OCI-M2 (cell line): ENCODE measurements around the gene HRCT1.
"Not testable (repeated sequence)": the region's sequence is repeated elsewhere in the genome, so short reads cannot be mapped to it uniquely, and the experiment has no call there.

Source experiments
- DNase-seq: peaks from one replicate; lab custom pipeline; 2025; ENCODE audit not compliant: unreplicated experiment; lab: John Stamatoyannopoulos, UW

Gene HRCT1

DNA sequence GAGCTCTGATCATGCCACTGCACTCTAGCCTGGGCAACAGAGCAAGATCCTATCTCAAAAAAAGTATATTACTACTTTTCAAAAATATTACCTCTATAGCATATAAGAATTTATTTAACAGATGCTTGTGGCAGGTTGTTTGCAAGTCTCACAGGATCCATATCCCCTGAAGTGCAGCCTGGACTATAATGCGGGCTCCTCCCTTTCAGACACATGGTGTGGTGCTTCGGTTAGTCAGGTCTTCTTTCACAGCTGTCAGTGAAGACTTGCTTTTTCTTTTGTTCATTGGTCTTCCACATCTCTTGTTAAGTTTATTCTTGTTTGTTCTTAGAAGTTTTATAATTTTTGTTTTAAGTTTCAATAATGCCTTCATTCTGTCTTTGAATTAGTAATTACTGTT lies 9.4 kb upstream of the HRCT1 start:
- no peak for DNase-seq

DNA sequence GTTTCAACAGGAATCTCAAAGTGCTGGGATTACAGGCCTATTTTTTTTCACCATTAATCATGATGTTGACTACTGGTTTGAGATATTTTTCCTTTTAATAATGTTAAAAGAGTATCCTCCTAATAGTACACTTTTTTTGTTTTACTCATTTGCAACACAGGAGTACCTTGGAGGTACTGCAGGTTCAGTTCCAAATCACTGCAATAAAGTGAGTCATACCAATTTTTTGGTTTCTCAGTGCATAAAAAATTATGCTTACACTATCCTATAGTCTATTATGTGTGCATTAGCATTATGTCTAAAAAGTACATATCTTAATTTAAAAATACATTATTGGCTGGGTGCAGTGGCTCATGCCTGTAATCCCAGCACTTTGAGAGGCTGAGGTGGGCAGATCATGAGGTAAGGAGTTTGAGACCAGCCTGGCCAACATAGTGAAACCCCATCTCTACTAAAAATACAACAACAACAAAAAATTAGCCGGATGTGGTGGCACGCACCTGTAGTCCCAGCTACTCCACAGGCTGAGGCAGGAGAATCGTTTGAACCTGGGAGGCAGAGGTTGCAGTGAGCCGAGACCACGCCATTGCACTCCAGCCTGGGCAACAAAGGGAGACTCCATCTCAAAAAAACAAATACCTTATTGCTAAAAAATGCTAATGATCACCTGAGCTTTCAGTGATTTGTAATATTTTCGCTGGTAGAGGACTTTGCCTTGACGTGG lies 8.5 kb upstream of the HRCT1 start:
- not testable (repeated sequence) for DNase-seq

DNA sequence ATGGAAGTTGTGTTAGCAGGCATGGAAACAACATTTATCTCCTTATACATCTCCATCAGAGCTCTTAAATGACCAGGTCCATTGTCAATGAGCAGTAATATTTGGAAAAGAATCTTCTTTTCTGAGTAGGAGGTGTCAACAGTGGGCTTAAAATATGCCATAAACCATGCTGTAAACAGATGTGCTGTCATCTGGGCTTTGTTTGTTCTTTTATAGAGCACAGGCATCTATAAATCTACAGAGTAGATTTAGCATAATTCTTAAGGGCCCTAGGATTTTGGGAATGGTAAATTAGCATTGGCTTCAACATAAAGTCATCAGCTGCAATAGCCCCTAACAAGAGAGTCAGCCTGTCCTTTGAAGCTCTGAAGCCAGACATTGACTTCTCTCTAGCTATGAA lies 7.7 kb upstream of the HRCT1 start:
- no peak for DNase-seq

DNA sequence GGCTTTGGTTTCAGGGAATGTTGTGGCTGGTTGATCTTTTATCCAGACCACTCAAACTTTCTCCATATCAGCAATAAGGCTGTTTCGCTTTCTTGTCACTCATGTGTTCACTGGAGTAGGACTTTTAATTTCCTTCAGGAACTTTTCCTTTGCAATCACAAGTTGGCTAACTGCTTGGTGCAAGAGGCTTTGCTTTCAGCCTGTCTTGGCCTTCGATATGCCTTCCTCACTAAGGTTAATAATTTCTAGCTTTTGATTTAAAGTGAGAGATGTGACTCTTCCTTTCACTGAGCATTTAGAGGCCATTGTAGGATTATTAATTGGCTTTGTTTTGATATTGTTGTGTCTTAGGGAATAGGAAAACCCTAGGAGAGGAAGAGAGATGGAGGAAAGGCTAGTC lies 7.0 kb upstream of the HRCT1 start:
- DNase-seq = no peak

DNA sequence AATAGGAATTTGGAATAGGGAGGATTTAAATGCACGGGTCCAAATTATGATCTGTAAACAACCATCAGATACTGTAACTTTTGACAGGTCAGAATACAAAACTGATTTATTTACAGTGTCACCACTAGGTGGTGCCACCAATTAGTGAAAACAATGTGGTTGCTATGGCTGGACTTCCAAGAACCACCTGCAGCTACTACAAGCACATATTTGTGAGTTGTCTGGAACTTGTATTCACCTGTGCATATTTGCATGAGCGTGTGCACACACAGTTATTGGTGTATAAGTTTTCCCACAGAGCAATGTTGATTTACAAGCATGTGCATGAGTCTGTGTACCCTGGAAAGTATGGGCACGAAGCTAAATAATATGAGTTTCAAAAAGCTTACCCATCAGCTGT lies 3.0 kb upstream of the HRCT1 start:
- no peak for DNase-seq

DNA sequence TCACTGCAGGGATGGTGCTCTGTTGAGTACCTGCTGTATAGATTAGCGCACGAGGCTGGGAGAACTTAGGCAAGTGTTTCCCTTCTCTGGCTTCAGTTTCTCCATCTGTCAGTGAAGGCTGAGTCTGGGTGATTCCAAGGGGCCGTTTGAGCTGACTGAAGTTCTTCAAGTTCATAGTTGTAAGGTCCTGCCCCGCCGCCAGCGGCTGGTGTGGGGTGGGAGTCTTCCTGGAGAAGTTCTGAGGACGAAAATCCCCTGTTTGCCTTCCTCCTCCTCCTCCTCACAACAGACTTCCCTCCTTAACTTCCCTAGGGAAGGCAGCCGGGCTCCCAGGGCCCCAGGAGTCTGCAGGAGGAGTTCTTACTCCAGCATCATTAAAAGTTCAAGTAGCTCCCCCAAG lies 1.7 kb upstream of the HRCT1 start:
- DNase-seq = no peak

DNA sequence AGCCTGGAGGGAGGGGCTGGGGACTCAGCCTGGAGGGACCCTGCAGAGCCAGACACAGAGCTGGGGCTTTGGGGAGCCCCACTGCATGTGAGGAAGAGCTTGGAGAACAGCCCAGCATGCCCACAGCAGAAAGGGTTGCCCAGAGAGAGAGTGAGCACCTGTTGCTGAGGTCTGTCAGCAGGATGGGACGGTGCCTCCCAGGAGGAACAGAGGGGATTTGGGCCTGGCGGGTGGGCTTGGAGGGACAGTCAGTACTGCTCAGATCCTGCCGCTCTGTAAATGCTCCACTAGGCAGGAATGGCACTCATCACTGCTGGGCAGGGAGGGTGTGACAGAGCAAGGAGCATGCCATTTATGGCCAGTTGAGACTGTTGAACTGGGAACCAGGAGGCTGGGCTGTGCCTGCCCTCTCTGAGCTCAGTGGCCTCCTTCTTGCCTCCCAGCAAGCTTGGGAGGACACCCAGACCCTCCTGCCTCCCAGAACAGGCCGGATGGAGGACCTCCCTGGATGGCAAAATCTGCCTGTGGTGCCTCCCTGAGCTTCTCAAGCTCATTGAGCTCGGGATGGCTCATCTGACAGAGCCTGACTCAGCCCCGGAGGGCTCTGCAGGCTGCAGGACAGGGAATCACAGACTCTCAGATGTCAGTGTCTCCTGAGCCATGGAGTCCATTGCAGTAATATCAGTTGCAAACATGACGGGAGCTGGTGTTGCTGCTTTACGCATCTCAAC lies 786 bp upstream of the HRCT1 start:
- DNase-seq = no peak

DNA sequence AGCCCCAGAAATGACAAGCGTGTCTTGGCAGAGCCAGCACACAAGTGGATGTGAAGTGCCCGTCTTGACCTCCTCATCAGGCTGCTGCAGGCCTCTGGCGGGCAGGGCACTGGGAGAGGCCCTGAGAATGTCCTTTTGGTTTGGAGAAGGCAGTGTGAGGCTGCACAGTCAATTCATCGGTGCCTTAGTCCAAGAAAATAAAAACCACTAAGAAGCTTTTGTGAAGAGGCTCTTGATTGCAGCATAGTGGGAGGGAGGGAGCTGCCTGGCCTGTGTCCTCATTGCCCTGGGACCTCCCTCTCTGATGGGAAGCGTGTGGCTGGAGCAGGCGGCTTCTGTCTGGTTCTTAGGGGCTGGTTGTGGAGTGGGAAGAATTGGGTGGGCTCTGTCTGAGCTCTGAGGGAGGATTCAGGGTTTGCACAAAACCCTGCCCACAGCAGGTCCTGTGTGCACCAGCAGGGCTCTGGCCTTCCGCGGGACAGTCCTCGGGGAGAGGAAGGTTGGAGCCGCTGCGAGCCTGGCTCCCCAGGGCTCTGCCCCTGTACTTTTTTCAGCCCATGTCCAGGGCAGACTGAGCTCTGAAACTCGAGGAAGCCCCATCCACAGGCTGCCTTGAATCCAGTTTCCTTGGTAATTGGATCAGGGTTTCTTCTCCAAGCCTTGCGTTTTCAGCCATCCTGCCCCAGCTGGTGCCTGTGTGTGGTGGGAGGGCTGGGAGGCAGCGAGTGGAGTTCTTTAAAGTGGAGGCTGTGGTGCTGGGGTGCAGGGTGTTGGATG lies 1.1 kb downstream of the HRCT1 start:
- DNase-seq = no peak

DNA sequence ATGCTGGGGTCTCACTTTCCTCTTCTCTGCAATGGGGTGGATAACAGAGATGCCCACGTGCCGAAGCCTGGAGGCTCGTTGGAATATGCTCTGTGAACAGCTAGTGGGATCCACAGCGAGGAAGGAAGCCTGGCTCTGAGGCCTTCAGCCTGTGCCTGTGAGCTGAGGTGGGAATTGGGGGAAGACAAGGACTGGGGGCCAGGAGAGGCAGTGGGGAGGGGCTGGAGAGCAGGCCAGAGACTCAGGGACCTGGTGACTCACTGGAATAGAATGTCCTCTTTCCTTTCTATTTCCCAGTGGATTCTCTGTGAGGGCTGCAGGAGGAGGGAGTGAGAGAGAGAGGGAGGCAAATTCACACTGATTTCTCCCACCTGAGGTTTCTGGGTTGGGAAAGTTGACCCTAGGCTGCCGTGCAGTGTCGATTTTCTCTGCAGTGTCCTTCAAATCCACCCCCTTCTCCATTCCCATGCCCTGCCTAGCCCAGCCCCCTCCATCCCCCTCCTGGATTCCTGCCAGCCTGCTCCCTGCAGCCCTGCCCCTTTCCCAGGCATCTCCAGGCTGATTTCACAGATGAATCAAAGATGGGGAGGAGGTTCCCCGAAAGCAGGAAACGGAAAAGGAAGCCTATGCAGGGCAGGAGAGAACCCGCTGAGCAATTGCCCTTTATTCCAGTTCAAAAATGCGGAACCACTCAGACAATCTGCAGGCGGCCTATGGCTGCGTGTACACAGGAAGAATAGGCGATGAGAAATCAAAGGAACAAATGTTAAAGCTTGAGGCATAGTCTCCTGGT lies 1.9 kb downstream of the HRCT1 start:
- no peak for DNase-seq

DNA sequence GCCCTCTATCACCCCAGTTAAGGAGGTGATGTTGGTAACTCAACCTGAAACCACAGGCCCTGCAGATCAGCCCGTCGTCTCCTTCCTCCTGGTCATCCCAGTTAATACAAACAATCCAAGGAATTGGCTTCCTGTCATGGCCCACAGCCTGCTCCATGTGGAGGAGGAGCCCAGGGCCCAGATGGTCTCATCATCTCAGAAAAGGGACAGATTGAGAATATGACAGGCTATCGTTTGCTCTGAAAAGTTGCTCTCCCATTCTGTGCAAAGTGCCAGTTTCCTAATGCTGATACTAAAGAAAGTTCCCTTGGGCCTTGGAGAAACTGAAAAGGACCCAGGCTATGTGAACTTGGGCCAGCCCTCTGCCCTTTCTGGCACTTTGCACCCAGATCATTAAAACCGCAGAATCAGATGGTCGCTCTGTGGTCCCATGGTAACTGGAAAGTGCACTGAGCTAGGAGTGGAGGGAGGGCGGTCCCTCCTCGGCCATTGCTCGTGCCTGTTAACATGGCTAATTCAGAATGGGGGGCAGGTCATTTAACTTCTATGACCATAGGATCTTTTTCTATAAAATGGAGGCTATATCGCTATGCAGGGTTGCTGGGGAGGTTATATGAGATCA lies 2.6 kb downstream of the HRCT1 start:
- DNase-seq = no peak

DNA sequence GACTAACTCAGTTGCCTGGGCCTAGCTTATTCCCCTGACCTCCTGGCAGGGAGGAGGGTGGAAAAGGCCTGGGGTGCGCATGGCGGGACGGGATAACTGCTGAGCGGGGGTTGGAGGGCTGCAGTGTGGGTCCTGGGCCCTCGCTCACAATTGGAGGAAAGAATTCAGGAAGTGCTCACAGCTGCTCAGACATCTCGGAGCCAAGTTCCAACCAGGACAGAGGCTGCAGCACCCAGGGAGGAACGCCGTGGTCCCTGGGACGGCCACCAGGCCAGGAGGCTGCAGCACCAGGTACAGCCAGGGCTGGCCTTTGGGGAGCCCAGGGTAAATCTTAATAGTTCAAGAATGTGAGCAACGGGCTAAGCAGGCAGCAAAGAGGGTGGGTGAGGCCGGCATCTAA lies 3.3 kb downstream of the HRCT1 start, which contains the start of gene SPAAR:
TSS of gene SPAAR (plus strand) at position 217 of the 400 bp plus-strand sequence. CDS start 974 bp downstream, outside the sequence.
- DNase-seq = no peak

DNA sequence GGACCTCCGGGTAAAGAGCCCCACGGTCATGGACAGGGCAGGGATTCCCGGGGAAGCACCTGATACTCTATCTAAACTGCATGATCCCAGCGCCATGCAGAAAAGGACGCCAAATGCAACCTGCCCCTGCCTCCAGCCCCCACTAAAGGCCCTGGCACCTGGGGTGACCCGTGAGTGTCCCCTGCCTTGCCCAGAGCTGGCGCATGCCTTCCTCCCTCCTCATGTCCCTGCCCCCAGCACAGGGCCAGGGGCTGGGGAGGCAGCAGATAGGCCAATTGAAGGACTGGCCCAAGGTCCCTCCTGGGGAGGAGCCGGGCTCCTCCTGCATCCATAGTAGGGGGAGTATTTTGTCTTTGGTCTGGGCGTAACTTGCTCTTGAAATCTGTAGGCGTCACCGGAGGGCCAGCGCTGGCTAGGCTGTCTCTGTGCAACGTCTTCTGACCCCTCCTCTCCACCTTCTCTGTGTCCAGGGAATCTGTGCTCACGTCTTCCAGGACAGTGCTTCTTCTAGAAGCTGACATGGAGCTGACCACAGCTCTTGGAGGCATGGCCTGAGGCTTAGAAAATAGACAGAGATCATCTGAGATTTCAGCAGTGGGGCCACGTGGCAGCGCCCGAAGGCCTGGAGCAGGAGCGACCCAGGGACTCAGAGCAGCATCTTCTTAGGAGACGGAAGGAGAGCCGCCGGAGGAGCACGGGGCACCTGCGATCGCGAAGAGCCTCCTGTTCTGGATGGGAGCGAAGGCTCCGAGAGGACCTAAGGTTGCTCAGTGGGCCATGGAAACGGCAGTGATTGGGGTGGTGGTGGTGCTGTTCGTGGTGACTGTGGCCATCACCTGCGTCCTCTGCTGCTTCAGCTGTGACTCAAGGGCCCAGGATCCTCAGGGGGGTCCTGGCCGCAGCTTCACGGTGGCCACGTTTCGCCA lies 3.9 kb downstream of the HRCT1 start:
- DNase-seq = no peak

DNA sequence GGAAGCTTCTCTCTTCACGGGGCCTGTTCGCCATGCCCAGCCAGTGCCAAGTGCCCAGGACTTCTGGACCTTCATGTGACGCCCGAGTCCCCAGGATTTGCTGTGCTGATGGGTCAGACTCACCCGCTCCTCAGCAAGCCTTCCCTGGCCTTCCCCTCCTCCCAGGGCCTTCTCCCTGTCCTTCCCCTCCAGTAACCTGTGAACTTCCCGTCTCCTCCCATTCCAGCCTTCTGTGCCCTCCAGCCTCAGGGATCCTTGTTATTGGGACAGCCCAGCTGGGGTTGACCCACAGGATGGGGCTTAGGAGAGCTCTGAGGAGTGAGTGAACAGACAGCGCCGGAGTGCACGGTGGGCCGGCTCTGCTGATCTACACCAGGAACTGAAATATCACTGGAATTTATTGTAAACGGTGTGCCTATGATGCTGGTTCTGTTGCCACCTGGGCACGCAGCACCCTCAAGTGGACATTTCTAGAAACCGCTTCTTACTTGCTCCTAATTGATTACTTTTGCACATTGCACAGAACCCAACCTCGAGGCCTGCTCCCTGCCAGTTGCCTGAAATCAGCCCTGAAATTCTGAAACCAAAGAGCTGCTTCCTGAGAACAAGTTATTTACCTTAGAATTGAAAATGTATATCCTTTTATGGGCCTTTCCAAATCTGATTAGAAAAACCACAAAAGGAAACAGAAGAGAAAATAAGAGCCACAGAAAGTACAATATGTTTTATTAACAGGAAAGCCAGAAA lies 4.8 kb downstream of the HRCT1 start:
- DNase-seq = no peak

DNA sequence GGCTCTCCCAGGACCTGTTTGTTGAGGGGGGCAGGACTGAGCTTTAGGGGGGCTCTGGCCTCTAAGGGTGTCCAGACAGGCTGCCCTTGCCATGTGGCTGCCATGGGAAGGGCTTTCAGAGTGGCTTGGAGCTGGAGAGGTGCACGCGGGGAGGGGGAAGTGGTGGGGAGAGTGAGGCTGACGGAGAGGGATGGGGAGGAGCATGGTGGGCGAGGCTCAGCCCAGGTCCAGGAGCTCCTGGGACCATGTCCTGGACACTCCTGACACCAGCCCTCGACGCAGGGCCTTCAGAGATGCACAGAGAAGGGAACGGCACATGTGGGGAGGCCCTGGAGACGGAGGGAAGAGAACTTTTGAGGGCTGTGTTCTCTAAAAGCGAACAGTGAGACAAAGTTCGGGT lies 5.7 kb downstream of the HRCT1 start:
- no peak for DNase-seq

DNA sequence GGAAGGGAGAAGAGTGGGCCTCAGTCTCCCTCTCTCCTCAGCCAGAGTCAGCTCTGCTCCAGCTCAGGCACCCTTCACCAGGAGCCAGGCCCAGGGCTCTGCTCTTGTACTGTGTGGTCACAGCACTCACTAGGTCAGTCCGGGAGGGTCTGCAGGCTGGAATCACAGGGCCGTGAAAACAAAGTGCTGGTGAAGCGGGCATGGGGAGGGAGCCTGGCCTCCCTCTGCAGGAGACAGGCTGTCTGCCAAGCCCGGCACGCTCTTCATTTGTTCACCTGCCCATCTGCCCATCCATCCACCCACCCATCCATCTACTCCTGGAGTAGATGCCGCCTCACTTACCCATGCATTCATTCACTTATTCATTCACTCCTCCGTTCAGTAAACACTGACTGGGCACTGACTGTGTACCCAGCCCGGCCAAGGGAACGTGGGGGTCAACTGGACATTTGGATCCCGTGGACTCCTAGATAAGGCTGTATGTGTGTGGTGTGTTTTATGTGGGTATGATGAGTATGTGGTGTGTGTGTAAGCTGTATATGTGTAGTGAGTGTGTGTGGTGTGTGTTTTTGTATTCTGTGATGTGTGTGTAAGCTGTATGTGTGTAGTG lies 6.9 kb downstream of the HRCT1 start:
- no peak for DNase-seq

DNA sequence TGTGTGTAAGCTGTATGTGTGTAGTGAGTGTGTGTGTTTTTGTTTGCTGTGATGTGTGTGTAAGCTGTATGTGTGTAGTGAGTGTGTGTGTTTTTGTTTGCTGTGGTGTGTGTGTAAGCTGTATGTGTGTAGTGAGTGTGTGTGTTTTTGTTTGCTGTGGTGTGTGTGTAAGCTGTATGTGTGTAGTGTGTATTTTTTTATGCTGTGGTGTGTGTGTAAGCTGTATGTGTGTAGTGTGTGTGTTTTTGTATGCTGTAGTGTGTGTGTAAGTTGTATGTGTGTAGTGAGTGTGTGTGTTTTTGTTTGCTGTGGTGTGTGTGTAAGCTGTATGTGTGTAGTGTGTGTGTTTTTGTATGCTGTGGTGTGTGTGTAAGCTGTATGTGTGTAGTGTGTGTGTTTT lies 7.4 kb downstream of the HRCT1 start:
- not testable (repeated sequence) for DNase-seq

DNA sequence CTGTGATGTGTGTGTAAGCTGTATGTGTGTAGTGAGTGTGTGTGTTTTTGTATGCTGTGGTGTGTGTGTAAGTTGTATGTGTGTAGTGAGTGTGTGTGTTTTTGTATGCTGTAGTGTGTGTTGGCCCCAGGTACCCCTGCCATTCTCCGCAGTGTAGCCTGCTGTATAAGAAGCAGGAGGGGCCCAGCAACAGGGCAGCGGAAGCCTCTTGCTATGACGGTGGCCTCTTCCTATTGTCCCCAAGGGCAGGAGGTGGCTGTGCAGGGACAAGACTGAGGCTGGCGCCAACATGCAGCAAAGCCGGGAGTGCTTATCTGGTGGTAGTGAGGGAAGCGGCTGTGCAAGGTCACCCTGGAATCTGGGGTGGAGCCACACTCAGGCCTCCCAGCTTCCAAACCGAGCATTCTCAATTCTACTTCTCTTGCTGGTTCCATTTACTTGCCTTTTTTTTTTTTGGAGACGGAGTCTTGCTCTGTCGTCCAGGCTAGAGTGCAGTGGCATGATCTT lies 8.4 kb downstream of the HRCT1 start:
- DNase-seq = no peak

DNA sequence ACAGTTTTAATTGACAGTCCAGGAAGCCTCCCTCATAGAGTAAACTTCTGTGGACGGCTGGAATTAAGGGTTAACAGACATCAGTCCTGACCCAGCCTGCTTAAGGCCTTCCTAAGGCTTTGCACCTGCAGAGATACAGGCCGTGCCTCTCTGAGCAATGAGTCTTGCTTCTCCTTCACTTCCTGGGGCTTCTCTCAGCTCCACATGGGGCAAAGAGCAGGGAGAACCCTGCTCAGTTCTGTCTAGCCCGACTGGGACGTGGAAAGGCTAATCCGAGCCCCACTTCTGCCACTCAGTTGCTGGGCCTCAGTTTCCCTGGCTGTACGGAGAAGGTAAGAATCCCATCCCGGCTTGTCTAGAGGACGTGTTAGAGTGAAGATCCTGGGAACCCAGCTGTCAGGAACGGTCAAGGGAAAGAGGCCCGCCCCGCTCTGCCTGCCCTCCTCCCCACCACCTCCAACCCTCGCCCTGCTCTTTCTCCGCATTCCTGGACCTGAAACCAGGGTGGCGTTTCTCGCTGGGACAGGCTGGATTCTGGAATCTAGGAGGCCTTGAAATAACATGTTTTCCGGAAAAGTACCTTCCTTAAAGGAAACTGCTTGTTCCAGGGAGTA lies 9.8 kb downstream of the HRCT1 start:
- no peak for DNase-seq
